HG03097 (cell line): ENCODE results near the gene FGF8.
"Not testable (repeated sequence)": the region's sequence is repeated elsewhere in the genome, so short reads cannot be mapped to it uniquely, and the experiment has no call there.

ENCODE experiments used
- ATAC-seq: cut with Tn5 transposase; IDR thresholded peaks from one replicate; pipeline ENCODE4 v1.9.1; 2021; ENCODE audit not compliant: unreplicated experiment, low FRiP score

FGF8 gene

GRCh38 chr10:101775273-101776160, at the start of gene FGF8:
FGF8 (minus strand) TSS chr10:101776114; CDS start chr10:101775900, 214 bp downstream.
- ATAC-seq = no peak

GRCh38 chr10:101824736-101825135, 48.8 kb upstream of the FGF8 start:
- no peak for ATAC-seq

GRCh38 chr10:101818872-101819633, 43.1 kb upstream of the FGF8 start:
- ATAC-seq = peak; percentile 6

GRCh38 chr10:101818119-101818871, 42.4 kb upstream of the FGF8 start, which contains the start of gene OGA:
OGA (minus strand) TSS chr10:101818444; CDS start chr10:101818022, 422 bp downstream.
- peak; percentile 89 for ATAC-seq

GRCh38 chr10:101817337-101818118, 41.6 kb upstream of the FGF8 start:
- peak; percentile 2 for ATAC-seq

- ATAC-seq = no peak
Measured at GRCh38 chr10:101816913-101817336, 41.0 kb upstream of the FGF8 start.

GRCh38 chr10:101816376-101816775, 40.5 kb upstream of the FGF8 start:
- ATAC-seq = no peak

GRCh38 chr10:101814466-101815071, 38.7 kb upstream of the FGF8 start:
- ATAC-seq = no peak

GRCh38 chr10:101812606-101813005, 36.7 kb upstream of the FGF8 start:
- no peak for ATAC-seq

GRCh38 chr10:101807158-101807557, 31.2 kb upstream of the FGF8 start:
- no peak for ATAC-seq

GRCh38 chr10:101803511-101803910, 27.6 kb upstream of the FGF8 start:
- no peak for ATAC-seq

GRCh38 chr10:101797403-101798059, 21.6 kb upstream of the FGF8 start:
- no peak for ATAC-seq

GRCh38 chr10:101793526-101793925, 17.6 kb upstream of the FGF8 start:
- ATAC-seq = no peak

- no peak for ATAC-seq
Measured at GRCh38 chr10:101789686-101790085, 13.8 kb upstream of the FGF8 start.

GRCh38 chr10:101789231-101789630, 13.3 kb upstream of the FGF8 start:
- not testable (repeated sequence) for ATAC-seq

GRCh38 chr10:101785801-101786200, 9.9 kb upstream of the FGF8 start:
- ATAC-seq = no peak

- ATAC-seq = no peak
Measured at GRCh38 chr10:101784558-101784957, 8.6 kb upstream of the FGF8 start.

- ATAC-seq = no peak
Measured at GRCh38 chr10:101783736-101784118, 7.8 kb upstream of the FGF8 start.
